Measurements from ENCODE around the gene SRPX2. TPM values are rescaled to one million over a fixed set of nuclear protein-coding genes. Genes with fewer than 3 reads are reported as not detected.

The SRPX2 gene
- total RNA-seq, 1 donor from 2014 or later: 8.6 TPM

GRCh38 chrX:100648458-100649417 lies 4.7 kb downstream of the SRPX2 start:
- intact Hi-C loops (cut with DNase I): no loop called here
- no peak for DNase-seq
- peak; percentile 47 for ATAC-seq (ENCODE audit: poor library complexity)

GRCh38 chrX:100649550-100650356 lies 5.8 kb downstream of the SRPX2 start:
- intact Hi-C loops (cut with DNase I): no loop called here
- ATAC-seq (ENCODE audit: poor library complexity) (peak; percentile 88), DNase-seq (peak; percentile 69)

- no peak for ATAC-seq (ENCODE audit: poor library complexity)
- no peak for DNase-seq
- intact Hi-C loops (cut with DNase I): no loop called here
Observed at GRCh38 chrX:100650841-100651240, 6.8 kb downstream of the SRPX2 start.

GRCh38 chrX:100652266-100652665 lies 8.3 kb downstream of the SRPX2 start:
- intact Hi-C loops (cut with DNase I): no loop called here
- ATAC-seq (ENCODE audit: poor library complexity) (no peak), DNase-seq (no peak)

GRCh38 chrX:100654261-100654660 lies 10.3 kb downstream of the SRPX2 start:
- DNase-seq (no peak), ATAC-seq (ENCODE audit: poor library complexity) (no peak)
- intact Hi-C loops (cut with DNase I): no loop called here

GRCh38 chrX:100658941-100659381 lies 15.0 kb downstream of the SRPX2 start:
- ATAC-seq (ENCODE audit: poor library complexity) (no peak), DNase-seq (no peak)
- intact Hi-C loops (cut with DNase I): no loop called here

- no peak for ATAC-seq (ENCODE audit: poor library complexity)
- DNase-seq: no peak
- intact Hi-C loops (cut with DNase I): no loop called here
Observed at GRCh38 chrX:100659431-100660137, 15.6 kb downstream of the SRPX2 start.

GRCh38 chrX:100662170-100662569 lies 18.2 kb downstream of the SRPX2 start:
- ATAC-seq (ENCODE audit: poor library complexity) (no peak), DNase-seq (no peak)
- intact Hi-C loops (cut with DNase I): no loop called here

GRCh38 chrX:100662796-100663195 lies 18.8 kb downstream of the SRPX2 start:
- intact Hi-C loops (cut with DNase I): no loop called here
- no peak for ATAC-seq (ENCODE audit: poor library complexity)
- no peak for DNase-seq

GRCh38 chrX:100663642-100664041 lies 19.6 kb downstream of the SRPX2 start:
- intact Hi-C loops (cut with DNase I): no loop called here
- no peak for ATAC-seq (ENCODE audit: poor library complexity)
- DNase-seq: no peak

GRCh38 chrX:100672966-100673365 lies 29.0 kb downstream of the SRPX2 start:
- DNase-seq (no peak), ATAC-seq (ENCODE audit: poor library complexity) (no peak)
- intact Hi-C loops (cut with DNase I): no loop called here

- no peak for DNase-seq
- ATAC-seq (ENCODE audit: poor library complexity): no peak
- intact Hi-C loops (cut with DNase I): no loop called here
Observed at GRCh38 chrX:100673397-100673953, 29.5 kb downstream of the SRPX2 start.

GRCh38 chrX:100674705-100675104 lies 30.7 kb downstream of the SRPX2 start:
- intact Hi-C loops (cut with DNase I): no loop called here
- DNase-seq (no peak), ATAC-seq (ENCODE audit: poor library complexity) (no peak)

- intact Hi-C loops (cut with DNase I): no loop called here
- ATAC-seq (ENCODE audit: poor library complexity) (no peak), DNase-seq (no peak)
Observed at GRCh38 chrX:100677611-100678181, 33.7 kb downstream of the SRPX2 start.

GRCh38 chrX:100680756-100681155 lies 36.8 kb downstream of the SRPX2 start:
- intact Hi-C loops (cut with DNase I): no loop called here
- DNase-seq (no peak), ATAC-seq (ENCODE audit: poor library complexity) (no peak)

GRCh38 chrX:100681599-100681998 lies 37.6 kb downstream of the SRPX2 start:
- DNase-seq: no peak
- intact Hi-C loops (cut with DNase I): no loop called here
- no peak for ATAC-seq (ENCODE audit: poor library complexity)

- intact Hi-C loops (cut with DNase I): no loop called here
- no peak for DNase-seq
- no peak for ATAC-seq (ENCODE audit: poor library complexity)
Observed at GRCh38 chrX:100682939-100683338, 38.9 kb downstream of the SRPX2 start.

GRCh38 chrX:100685284-100685996 lies 41.4 kb downstream of the SRPX2 start:
- DNase-seq: no peak
- peak; percentile 74 for ATAC-seq (ENCODE audit: poor library complexity)
- intact Hi-C loops (cut with DNase I): loop anchor here (5.0 kb wide), 1 partner anchor 82 kb away; no protein-coding TSS in a partner anchor
